HS-5 (cell line): ENCODE data around the gene MT1F.
"Not testable (repeated sequence)": the region's sequence is repeated elsewhere in the genome, so short reads cannot be mapped to it uniquely, and the experiment has no call there.

Source experiments
- DNase-seq: peaks from one replicate; pipeline ENCODE4 v3.0.0-alpha.2; 2012; ENCODE audit warnings: low read depth

MT1F gene

GRCh38 chr16:56672761-56673536, 15.2 kb downstream of the MT1F start:
- no peak for DNase-seq

GRCh38 chr16:56673921-56674320, 16.2 kb downstream of the MT1F start:
- DNase-seq, result no peak

GRCh38 chr16:56674570-56674969, 16.8 kb downstream of the MT1F start:
- DNase-seq, result not testable (repeated sequence)

GRCh38 chr16:56675685-56676210, 18.0 kb downstream of the MT1F start:
- no peak for DNase-seq

- DNase-seq, result no peak
Observed at GRCh38 chr16:56677474-56677873, 19.7 kb downstream of the MT1F start.

- DNase-seq, result no peak
Observed at GRCh38 chr16:56679078-56679730, 21.4 kb downstream of the MT1F start.

- DNase-seq, result no peak
Observed at GRCh38 chr16:56679818-56680217, 22.1 kb downstream of the MT1F start.

GRCh38 chr16:56681939-56682702, 24.4 kb downstream of the MT1F start, which contains the start of gene MT1X:
MT1X (plus strand) TSS chr16:56682470; CDS start chr16:56682541, 71 bp downstream.
- DNase-seq, result peak; percentile 75

- no peak for DNase-seq
Observed at GRCh38 chr16:56682703-56683397, 25.1 kb downstream of the MT1F start.

- DNase-seq, result no peak
Observed at GRCh38 chr16:56683424-56684172, 25.8 kb downstream of the MT1F start.

- no peak for DNase-seq
Observed at GRCh38 chr16:56684256-56684925, 26.6 kb downstream of the MT1F start.

- no peak for DNase-seq
Observed at GRCh38 chr16:56684926-56685590, 27.3 kb downstream of the MT1F start.

GRCh38 chr16:56686758-56687157, 29.0 kb downstream of the MT1F start:
- no peak for DNase-seq

GRCh38 chr16:56688762-56689161, 31.0 kb downstream of the MT1F start:
- no peak for DNase-seq

GRCh38 chr16:56689171-56689570, 31.4 kb downstream of the MT1F start:
- no peak for DNase-seq

- DNase-seq, result no peak
Observed at GRCh38 chr16:56690420-56691122, 32.8 kb downstream of the MT1F start.

GRCh38 chr16:56691885-56692284, 34.1 kb downstream of the MT1F start:
- peak; percentile 39 for DNase-seq

- DNase-seq, result no peak
Observed at GRCh38 chr16:56695246-56695645, 37.5 kb downstream of the MT1F start.

- no peak for DNase-seq
Observed at GRCh38 chr16:56697456-56698155, 39.8 kb downstream of the MT1F start.
